GM12878 (cell line): ENCODE measurements around the gene RBPJ. TPM values are rescaled to one million over a fixed set of nuclear protein-coding genes. Genes with fewer than 3 reads are reported as not detected.

Source experiments
- FOXK2 ChIP-seq: fragments of 450-650 bp; IDR thresholded peaks from 2 replicates; pipeline ENCODE4 v1.6.1; 2017; ENCODE audit warnings: mild to moderate bottlenecking, moderate library complexity
- RELA ChIP-seq: fragments of 450-650 bp; IDR thresholded peaks from 2 replicates; pipeline ENCODE4 v1.8.0; 2014; ENCODE audit warnings: borderline replicate concordance; ENCODE audit not compliant: partially characterized antibody
- USF2 ChIP-seq: IDR thresholded peaks from 2 replicates; pipeline ENCODE4 v1.6.1; 2011; ENCODE audit warnings: low read depth, low read length, improper control_type of control experiment, borderline replicate concordance
- YY1 ChIP-seq: IDR thresholded peaks from 2 replicates; pipeline ENCODE4 v1.6.1; 2011; ENCODE audit warnings: low read depth, mild to moderate bottlenecking, low read length
- ZBTB4 ChIP-seq: fragments of 450-650 bp; formaldehyde crosslinking; IDR thresholded peaks from 2 replicates; pipeline ENCODE4 v1.4.0; 2022; ENCODE audit warnings: mild to moderate bottlenecking, moderate library complexity
- polyA plus RNA-seq, 11 experiments: library from polyadenylated mRNA; depleted of rRNA in 4 of 11; unstranded in 6 of 11; stranded (reverse) in 5 of 11; fragments of >200 nt; fragmentation: Nextera tagmentation in 4 of 11; fragmentation: Illumina TruSeq in 1 of 11; extraction: Ambion mirVana in 4 of 11; extraction: Trizol in 1 of 11; gene quantifications; 1 replicate in 1 of 11; 2 replicates in 10 of 11; pipeline versions ENCODE4 v1.2.1 to v1.2.3, GENCODE V29; 2011 to 2016; ENCODE audit warnings: inconsistent platforms in 2 of 11, missing spikeins in 2 of 11, low read depth in 1 of 11
- total RNA-seq, 4 experiments: library from RNA; depleted of rRNA in 3 of 4; stranded (reverse); fragments of >200 nt in 3 of 4; fragmentation: Illumina TruSeq in 1 of 4; extraction: Trizol in 1 of 4; gene quantifications; 2 replicates each; pipeline versions ENCODE4 v1.2.1 to v1.2.3, GENCODE V29; 2013 to 2021
- TF ChIP-seq, protein P1 (sequence below), 3 experiments: IDR thresholded peaks in 2 of 3; conservative IDR thresholded peaks in 1 of 3; 2 replicates each; pipeline ENCODE4 v1.5.1; 2011; ENCODE audit warnings: low read depth in 3 of 3, low read length in 3 of 3, mild to moderate bottlenecking in 3 of 3, control low read depth in 2 of 3, moderate library complexity in 2 of 3, inconsistent platforms in 1 of 3, mixed read lengths in 1 of 3; ENCODE audit not compliant: control insufficient read depth in 2 of 3, insufficient read depth in 1 of 3; ENCODE audit errors: extremely low read depth in 1 of 3

The RBPJ gene
- total and polyA plus RNA-seq, 10 of the 15 experiments (the other 5 are each of a cell fraction or from before 2014, with no cell fraction given): 24.5 to 87.6 (median 41.6) TPM

DNA sequence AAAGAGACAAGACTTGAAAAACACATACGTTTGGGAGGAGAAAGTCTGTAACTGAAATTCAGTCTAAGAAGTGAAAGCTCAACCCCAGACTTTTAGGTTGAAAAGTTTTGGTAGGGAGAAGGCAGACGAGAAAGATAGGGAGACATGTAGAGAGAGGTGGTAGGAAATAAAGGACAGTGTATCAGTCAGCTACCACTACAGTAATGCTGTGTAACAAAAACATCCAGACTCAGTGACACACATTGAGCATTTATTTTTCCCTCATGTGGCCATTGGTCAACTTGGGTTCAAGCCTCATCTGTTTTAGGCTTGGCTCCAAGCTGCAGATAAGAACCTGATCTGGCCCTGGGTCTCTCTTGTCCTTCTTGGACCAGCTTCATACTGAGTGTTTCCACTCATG lies 142.6 kb downstream of the RBPJ start (continued):
- TF ChIP-seq USF2 (no peak), FOXK2 (no peak), YY1 (no peak), RELA (no peak), ZBTB4 (CRISPR knock-in tag) (no peak)
- TF ChIP-seq, protein P1, sequence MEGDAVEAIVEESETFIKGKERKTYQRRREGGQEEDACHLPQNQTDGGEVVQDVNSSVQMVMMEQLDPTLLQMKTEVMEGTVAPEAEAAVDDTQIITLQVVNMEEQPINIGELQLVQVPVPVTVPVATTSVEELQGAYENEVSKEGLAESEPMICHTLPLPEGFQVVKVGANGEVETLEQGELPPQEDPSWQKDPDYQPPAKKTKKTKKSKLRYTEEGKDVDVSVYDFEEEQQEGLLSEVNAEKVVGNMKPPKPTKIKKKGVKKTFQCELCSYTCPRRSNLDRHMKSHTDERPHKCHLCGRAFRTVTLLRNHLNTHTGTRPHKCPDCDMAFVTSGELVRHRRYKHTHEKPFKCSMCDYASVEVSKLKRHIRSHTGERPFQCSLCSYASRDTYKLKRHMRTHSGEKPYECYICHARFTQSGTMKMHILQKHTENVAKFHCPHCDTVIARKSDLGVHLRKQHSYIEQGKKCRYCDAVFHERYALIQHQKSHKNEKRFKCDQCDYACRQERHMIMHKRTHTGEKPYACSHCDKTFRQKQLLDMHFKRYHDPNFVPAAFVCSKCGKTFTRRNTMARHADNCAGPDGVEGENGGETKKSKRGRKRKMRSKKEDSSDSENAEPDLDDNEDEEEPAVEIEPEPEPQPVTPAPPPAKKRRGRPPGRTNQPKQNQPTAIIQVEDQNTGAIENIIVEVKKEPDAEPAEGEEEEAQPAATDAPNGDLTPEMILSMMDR (IDR thresholded peaks at IDR 0.05 in 2 of 3, conservative IDR thresholded peaks at IDR 0.05 in 1 of 3; ENCODE audit: control insufficient read depth in 2 of 3, extremely low read depth in 1 of 3, insufficient read depth in 1 of 3, low read depth in 3 of 3, low read length in 3 of 3): no peak
